GM19351 (cell line): ENCODE measurements around the gene ISLR2.

Experiments
- ATAC-seq: cut with Tn5 transposase; IDR thresholded peaks from one replicate; pipeline ENCODE4 v1.9.1; 2021; ENCODE audit warnings: mild to moderate bottlenecking, moderate library complexity; ENCODE audit not compliant: unreplicated experiment

The ISLR2 gene

GRCh38 chr15:74127954-74128784 lies 2.2 kb upstream of the ISLR2 start:
- no peak for ATAC-seq

- no peak for ATAC-seq
These were observed 1.4 kb upstream of the ISLR2 start for GRCh38 chr15:74128785-74129585.

- no peak for ATAC-seq
These were observed 716 bp upstream of the ISLR2 start for GRCh38 chr15:74129586-74130154.

GRCh38 chr15:74130849-74131627 lies 652 bp downstream of the ISLR2 start:
- ATAC-seq, result no peak

- ATAC-seq, result no peak
These were observed 1.4 kb downstream of the ISLR2 start for GRCh38 chr15:74131628-74132413.

- no peak for ATAC-seq
These were observed 2.6 kb downstream of the ISLR2 start for GRCh38 chr15:74132681-74133651.

GRCh38 chr15:74133694-74134386 lies 3.5 kb downstream of the ISLR2 start:
- no peak for ATAC-seq

GRCh38 chr15:74134387-74135027 lies 4.1 kb downstream of the ISLR2 start:
- no peak for ATAC-seq

GRCh38 chr15:74135041-74135565 lies 4.7 kb downstream of the ISLR2 start:
- ATAC-seq, result no peak

GRCh38 chr15:74136540-74136813 lies 6.1 kb downstream of the ISLR2 start:
- ATAC-seq, result no peak

GRCh38 chr15:74136814-74137536 lies 6.6 kb downstream of the ISLR2 start:
- no peak for ATAC-seq

GRCh38 chr15:74137537-74137894 lies 7.1 kb downstream of the ISLR2 start:
- no peak for ATAC-seq

- no peak for ATAC-seq
These were observed 8.3 kb downstream of the ISLR2 start for GRCh38 chr15:74138642-74139041.

- no peak for ATAC-seq
These were observed 11.2 kb downstream of the ISLR2 start for GRCh38 chr15:74141591-74141990.

GRCh38 chr15:74144153-74144775 lies 13.9 kb downstream of the ISLR2 start:
- no peak for ATAC-seq

- no peak for ATAC-seq
These were observed 16.0 kb downstream of the ISLR2 start for GRCh38 chr15:74146277-74146800.

GRCh38 chr15:74147051-74147450 lies 16.7 kb downstream of the ISLR2 start:
- ATAC-seq, result no peak
